Endothelial cell of umbilical vein (primary cell): ENCODE data around the gene SPINT2. TPM values are rescaled to one million over a fixed set of nuclear protein-coding genes. Genes with fewer than 3 reads are reported as not detected.

Experiments
- BruUV-seq: library from RNA; stranded (reverse); fragments of 400-500 nt; replicated peaks from 2 replicates; lab custom pipeline; 2021; lab: Mats Ljungman, UMichigan
- CTCF ChIA-PET: fragments of 300-600, 350-600 bp; sonication (Branson Sonifier 250); formaldehyde crosslinking; loops from one replicate; lab custom pipeline; 2021; ENCODE audit warnings: antibody characterized with exemption, inconsistent platforms; lab: Charles Lee
- POLR2A ChIA-PET: fragments of 300-600, 350-600 bp; sonication (Branson Sonifier 250); formaldehyde crosslinking; loops from one replicate; lab custom pipeline; 2021; ENCODE audit warnings: antibody characterized with exemption, inconsistent platforms; lab: Charles Lee
- DNase-seq: peaks from one replicate; pipeline ENCODE4 v3.0.0-alpha.2; 2011; ENCODE audit warnings: low read depth, low spot score
- FAIRE-seq: peaks from 2 replicates; lab custom pipeline; 2011; peaks lifted over from hg19 to GRCh38; lab: Jason Lieb, UNC
- H2AFZ ChIP-seq: 2 replicates; pipeline ENCODE4 v1.6.0; 2012; ENCODE audit warnings: low read depth, low read length, control low read depth, inconsistent platforms
- H3K27ac ChIP-seq: 2 replicates; pipeline ENCODE4 v1.5.1; 2011; ENCODE audit warnings: low read depth, mild to moderate bottlenecking, control low read depth, low read length, moderate library complexity; ENCODE audit not compliant: insufficient read depth
- H3K27me3 ChIP-seq, 2 experiments: 2 replicates each; pipeline versions ENCODE4 v1.6.0 to v1.6.1; 2011; ENCODE audit warnings: low read length in 2 of 2, mixed read lengths in 1 of 2; ENCODE audit not compliant: control insufficient read depth in 2 of 2, insufficient read depth in 2 of 2
- H3K36me3 ChIP-seq, 2 experiments: 2 replicates in 1 of 2; 3 replicates in 1 of 2; pipeline ENCODE4 v1.5.1; 2011; ENCODE audit warnings: low read length in 2 of 2, mild to moderate bottlenecking in 1 of 2, moderate library complexity in 1 of 2; ENCODE audit not compliant: control insufficient read depth in 2 of 2, insufficient read depth in 2 of 2; ENCODE audit errors: extremely low read depth in 1 of 2
- H3K4me1 ChIP-seq: 3 replicates; pipeline ENCODE4 v1.5.1; 2011; ENCODE audit warnings: mild to moderate bottlenecking, low read length; ENCODE audit not compliant: control insufficient read depth, insufficient read depth; ENCODE audit errors: extremely low read depth
- H3K4me2 ChIP-seq: 2 replicates; pipeline ENCODE4 v1.6.1; 2011; ENCODE audit warnings: low read length, control low read depth, mixed read lengths; ENCODE audit not compliant: insufficient read depth
- H3K4me3 ChIP-seq, 3 experiments: fragments of 200-600 bp in 1 of 3; sonication (generic), shearing (Covaris generic) in 1 of 3; replicated peaks in 1 of 3; 2 replicates each; pipeline ENCODE4 v1.5.1; 2011 to 2016; ENCODE audit warnings: control low read depth in 3 of 3, low read length in 3 of 3, mild to moderate bottlenecking in 2 of 3, inconsistent platforms in 1 of 3, low read depth in 1 of 3, moderate library complexity in 1 of 3; ENCODE audit not compliant: insufficient read depth in 1 of 3
- H3K79me2 ChIP-seq: 2 replicates; pipeline ENCODE4 v1.6.0; 2012; ENCODE audit warnings: low read length, inconsistent platforms; ENCODE audit not compliant: control insufficient read depth, insufficient read depth
- H3K9ac ChIP-seq: replicated peaks from 2 replicates; pipeline ENCODE3; 2011; ENCODE audit warnings: low read length, control low read depth; ENCODE audit not compliant: insufficient read depth; ENCODE audit errors: extremely low read depth
- H3K9me1 ChIP-seq: replicated peaks from 3 replicates; pipeline ENCODE4 v1.6.0; 2011; ENCODE audit warnings: mild to moderate bottlenecking, low read length; ENCODE audit not compliant: control insufficient read depth, insufficient read depth; ENCODE audit errors: extremely low read depth
- H3K9me3 ChIP-seq: replicated peaks from 2 replicates; pipeline ENCODE4 v1.5.1; 2012; ENCODE audit warnings: low read length, inconsistent platforms; ENCODE audit not compliant: control insufficient read depth, insufficient read depth
- H4K20me1 ChIP-seq: replicated peaks from 2 replicates; pipeline ENCODE3; 2011; ENCODE audit warnings: mild to moderate bottlenecking, low read length; ENCODE audit not compliant: control insufficient read depth, insufficient read depth; ENCODE audit errors: extremely low read depth
- CTCF ChIP-seq, 2 donors: IDR thresholded peaks; 1 replicate in 1 of 2; 2 replicates in 1 of 2; pipeline ENCODE4 v1.5.1; 2011; ENCODE audit warnings: low read length in 2 of 2, mild to moderate bottlenecking in 2 of 2, moderate library complexity in 2 of 2, control low read depth in 1 of 2, inconsistent platforms in 1 of 2, low read depth in 1 of 2; ENCODE audit not compliant: insufficient read depth in 1 of 2; ENCODE audit errors: extremely low read depth in 1 of 2
- EZH2 ChIP-seq: IDR thresholded peaks from 2 replicates; pipeline ENCODE4 v1.6.1; 2012; ENCODE audit warnings: borderline replicate concordance, low read depth, mild to moderate bottlenecking, moderate library complexity, low read length, inconsistent platforms; ENCODE audit not compliant: severe bottlenecking
- FOS ChIP-seq: IDR thresholded peaks from 2 replicates; pipeline ENCODE4 v1.6.1; 2011; ENCODE audit warnings: mild to moderate bottlenecking, low read length, moderate library complexity, borderline replicate concordance; ENCODE audit not compliant: insufficient read depth
- GATA2 ChIP-seq: IDR thresholded peaks from 2 replicates; pipeline ENCODE4 v1.7.0; 2011; ENCODE audit warnings: low read depth, mild to moderate bottlenecking, moderate library complexity, mixed read lengths, low read length; ENCODE audit not compliant: insufficient read length, insufficient read depth
- JUN ChIP-seq: IDR thresholded peaks from 2 replicates; pipeline ENCODE4 v1.6.1; 2011; ENCODE audit warnings: borderline replicate concordance, low read depth; ENCODE audit not compliant: insufficient read length, insufficient read depth
- MAX ChIP-seq: IDR thresholded peaks from 2 replicates; pipeline ENCODE4 v1.6.1; 2011; ENCODE audit not compliant: insufficient read depth, insufficient read length
- MYC ChIP-seq: IDR thresholded peaks from one replicate; pipeline ENCODE4 v1.6.1; 2011; ENCODE audit warnings: mild to moderate bottlenecking, low read depth, low read length
- POLR2A ChIP-seq: IDR thresholded peaks from 2 replicates; pipeline ENCODE4 v1.6.1; 2012; ENCODE audit warnings: low read depth, mild to moderate bottlenecking, control low read depth, low read length
- POLR2AphosphoS5 ChIP-seq: IDR thresholded peaks from 2 replicates; pipeline ENCODE4 v1.6.1; 2012; ENCODE audit warnings: low read depth, mild to moderate bottlenecking, control low read depth, low read length, moderate library complexity; ENCODE audit not compliant: insufficient read depth
- dilution Hi-C: fragments of 300-500 bp; cut with MboI; formaldehyde crosslinking; loops from one replicate; pipeline ENCODE4 v1.15.0; 2019; ENCODE audit warnings: low sequenced_read_pairs; ENCODE audit not compliant: extremely low pct_ligation_motif_present
- intact Hi-C: fragments of 100-400 bp; cut with micrococcal nuclease; formaldehyde crosslinking; loops from one replicate; pipeline ENCODE4 v1.10.0; 2022
- polyA plus RNA-seq, 4 experiments: library from polyadenylated mRNA; depleted of rRNA in 3 of 4; stranded (reverse) in 3 of 4; unstranded in 1 of 4; fragments of >200 nt; gene quantifications; 2 replicates each; pipeline versions ENCODE4 v1.2.1 to v1.2.3, GENCODE V29; 2011 to 2012; ENCODE audit warnings: missing spikeins in 1 of 4
- total RNA-seq: library from RNA; stranded (reverse); gene quantifications from 2 replicates; pipeline ENCODE4 v1.2.3, GENCODE V29; 2021

The SPINT2 gene
- total and polyA plus RNA-seq, 2 donors (not counting 3 experiments of a cell fraction or from before 2014, with no cell fraction given): 28.9 to 46.6 TPM

- intact Hi-C loops (loop anchor here (10.0 kb wide), 1 partner anchor 187 kb away; no protein-coding TSS in a partner anchor), dilution Hi-C loops (no loop called here)
- CTCF ChIA-PET: interaction anchor here (1.7 to 2.7 kb wide), 2 partner anchors 76 to 98 kb away, joined by 5 to 8 read pairs; no protein-coding TSS in a partner anchor
- Histone ChIP-seq H3K79me2 (no peaks in the 10 kb centered on the region), H3K4me2 (no peak overlapping the region), H3K36me3 (peaks cover 0 to 12% of the 10 kb centered on the region in 2 experiments), H3K27me3 (no peaks in the 10 kb centered on the region), H2AFZ (no peak overlapping the region), H3K27ac (no peak overlapping the region), H3K9ac (no peak overlapping the region), H4K20me1 (no peaks in the 10 kb centered on the region), H3K4me3 (no peak overlapping the region), H3K9me3 (no peaks in the 10 kb centered on the region), H3K4me1 (no peaks in the 10 kb centered on the region), H3K9me1 (no peaks in the 10 kb centered on the region)
- TF ChIP-seq MYC: no peak
- no peak for TF ChIP-seq POLR2A
- no peak for TF ChIP-seq POLR2AphosphoS5
- TF ChIP-seq FOS: no peak
- TF ChIP-seq CTCF (IDR thresholded peaks at IDR 0.05; ENCODE audit: extremely low read depth in 1 of 2, insufficient read depth in 1 of 2, low read depth in 1 of 2, low read length in 2 of 2): no peak
- TF ChIP-seq JUN: no peak
- no peak for TF ChIP-seq EZH2
- no peak for TF ChIP-seq GATA2
- no peak for TF ChIP-seq MAX
- no TSS peak for BruUV-seq
- FAIRE-seq (no peak), DNase-seq (no peak)
- POLR2A ChIA-PET: no interaction called here
These were observed 67.4 kb downstream of the SPINT2 start for GRCh38 chr19:38331728-38332127.
